ENCODE results near the gene NAT14.
"Not testable (repeated sequence)": the region's sequence is repeated elsewhere in the genome, so short reads cannot be mapped to it uniquely, and the experiment has no call there.

Gene NAT14

GRCh38 chr19:55503157-55503501 is 18.1 kb downstream of the NAT14 start:
- DNase-seq (ENCODE audit: low read depth in 2 of 2) = no peak

- peak; percentile 87 to 93 for DNase-seq (ENCODE audit: low read depth in 2 of 2)
Observed at GRCh38 chr19:55503502-55504251, 18.7 kb downstream of the NAT14 start.

GRCh38 chr19:55504252-55504603 is 19.2 kb downstream of the NAT14 start:
- DNase-seq (ENCODE audit: low read depth in 2 of 2) = no peak

GRCh38 chr19:55504981-55505380 is 20.0 kb downstream of the NAT14 start:
- no peak for DNase-seq (ENCODE audit: low read depth in 2 of 2)

GRCh38 chr19:55508120-55508519 is 23.1 kb downstream of the NAT14 start:
- no peak for DNase-seq (ENCODE audit: low read depth in 2 of 2)

GRCh38 chr19:55516878-55517620 is 32.1 kb downstream of the NAT14 start:
- peak; percentile 84 to 86 for DNase-seq (ENCODE audit: low read depth in 2 of 2)

- DNase-seq (ENCODE audit: low read depth in 2 of 2) = no peak
Observed at GRCh38 chr19:55519451-55520311, 34.7 kb downstream of the NAT14 start.

GRCh38 chr19:55520691-55521292 is 35.8 kb downstream of the NAT14 start:
- DNase-seq (ENCODE audit: low read depth in 2 of 2) = no peak

GRCh38 chr19:55525289-55526101 is 40.5 kb downstream of the NAT14 start:
- no peak for DNase-seq (ENCODE audit: low read depth in 2 of 2)

- no peak for DNase-seq (ENCODE audit: low read depth in 2 of 2)
Observed at GRCh38 chr19:55526216-55527196, 41.5 kb downstream of the NAT14 start.

GRCh38 chr19:55527197-55528029 is 42.4 kb downstream of the NAT14 start:
- DNase-seq (ENCODE audit: low read depth in 2 of 2) = no peak

- DNase-seq (ENCODE audit: low read depth in 2 of 2) = no peak
Observed at GRCh38 chr19:55528030-55528803, 43.2 kb downstream of the NAT14 start.

GRCh38 chr19:55529636-55530234 is 44.7 kb downstream of the NAT14 start:
- no peak for DNase-seq (ENCODE audit: low read depth in 2 of 2)

GRCh38 chr19:55530996-55531395 is 46.0 kb downstream of the NAT14 start:
- no peak for DNase-seq (ENCODE audit: low read depth in 2 of 2)

GRCh38 chr19:55534280-55534679 is 49.3 kb downstream of the NAT14 start:
- not testable (repeated sequence) for DNase-seq (ENCODE audit: low read depth in 2 of 2)

GRCh38 chr19:55535173-55535964 is 50.4 kb downstream of the NAT14 start:
- DNase-seq (ENCODE audit: low read depth in 2 of 2) = no peak

GRCh38 chr19:55535965-55536350 is 51.0 kb downstream of the NAT14 start:
- no peak for DNase-seq (ENCODE audit: low read depth in 2 of 2)

Measured in stimulated activated CD8-positive, alpha-beta memory T cell treated with anti-CD3 and anti-CD28 coated beads, Interleukin-2, amount 100 ng/mL, for 48 hours (primary cell).